HAP-1 (cell line): ENCODE measurements around the gene ATP13A1.
A peak's percentile ranks its signal among the peaks of the same experiment; 100 is the strongest.

ENCODE experiments used
- DNase-seq, 2 experiments: peaks; one replicate each; pipeline ENCODE4 v3.0.0-alpha.2; 2016 to 2020; ENCODE audit warnings: low spot score in 2 of 2
- H3K27me3 ChIP-seq: fragments of 250-450 bp; sonication (Bioruptor Pico); 2 replicates; pipeline ENCODE4 v1.5.1; 2020; ENCODE audit warnings: low read depth, mild to moderate bottlenecking, moderate library complexity
- H3K36me3 ChIP-seq: fragments of 250-450 bp; sonication (Bioruptor Pico); replicated peaks from 2 replicates; pipeline ENCODE4 v1.5.1; 2020; ENCODE audit warnings: mild to moderate bottlenecking
- H3K4me1 ChIP-seq: fragments of 250-450 bp; sonication (Bioruptor Pico); 2 replicates; pipeline ENCODE4 v1.5.1; 2020; ENCODE audit warnings: mild to moderate bottlenecking
- H3K4me3 ChIP-seq: fragments of 250-450 bp; sonication (Bioruptor Pico); 2 replicates; pipeline ENCODE4 v1.5.1; 2020; ENCODE audit warnings: mild to moderate bottlenecking, moderate library complexity
- H3K9me3 ChIP-seq: fragments of 250-450 bp; sonication (Bioruptor Pico); 2 replicates; pipeline ENCODE4 v1.5.1; 2020; ENCODE audit warnings: mild to moderate bottlenecking, moderate library complexity
- in situ Hi-C: fragments of 300-500 bp; cut with MboI; formaldehyde crosslinking; loops from 3 replicates; pipeline ENCODE4 v1.14.3; 2020; ENCODE audit warnings: low sequenced_read_pairs, inconsistent platforms, mixed read lengths

ATP13A1 gene

DNA sequence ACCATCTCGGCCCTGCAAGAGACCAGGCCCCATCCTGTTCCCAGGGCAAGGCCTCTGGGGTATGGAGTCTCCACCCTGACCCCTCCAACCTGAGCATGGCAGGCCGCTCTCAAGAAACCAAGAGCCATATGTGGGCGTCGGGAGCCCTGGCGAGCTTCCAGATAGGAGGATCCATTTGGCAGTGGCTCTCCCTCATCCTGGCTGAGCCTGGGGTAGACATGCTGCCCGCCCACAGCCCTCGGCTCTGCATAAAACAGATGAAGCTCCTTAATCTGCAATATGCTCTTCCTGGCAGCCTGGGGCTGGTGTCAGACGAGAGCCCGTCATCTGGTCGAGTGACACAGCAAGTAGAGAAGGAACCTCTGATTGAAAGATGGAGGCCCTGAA, 6.1 kb downstream of the ATP13A1 start:
- H3K27me3 ChIP-seq, result no peaks in the 10 kb centered on the region
- H3K9me3 ChIP-seq, result no peaks in the 10 kb centered on the region
- peak in 1 of 2 experiments; percentile 6 for DNase-seq
- peaks cover 7% of the 10 kb centered on the region for H3K4me1 ChIP-seq
- peaks cover 84% of the 10 kb centered on the region for H3K36me3 ChIP-seq
- in situ Hi-C loops, result no loop called here
- no peak overlapping the region for H3K4me3 ChIP-seq

DNA sequence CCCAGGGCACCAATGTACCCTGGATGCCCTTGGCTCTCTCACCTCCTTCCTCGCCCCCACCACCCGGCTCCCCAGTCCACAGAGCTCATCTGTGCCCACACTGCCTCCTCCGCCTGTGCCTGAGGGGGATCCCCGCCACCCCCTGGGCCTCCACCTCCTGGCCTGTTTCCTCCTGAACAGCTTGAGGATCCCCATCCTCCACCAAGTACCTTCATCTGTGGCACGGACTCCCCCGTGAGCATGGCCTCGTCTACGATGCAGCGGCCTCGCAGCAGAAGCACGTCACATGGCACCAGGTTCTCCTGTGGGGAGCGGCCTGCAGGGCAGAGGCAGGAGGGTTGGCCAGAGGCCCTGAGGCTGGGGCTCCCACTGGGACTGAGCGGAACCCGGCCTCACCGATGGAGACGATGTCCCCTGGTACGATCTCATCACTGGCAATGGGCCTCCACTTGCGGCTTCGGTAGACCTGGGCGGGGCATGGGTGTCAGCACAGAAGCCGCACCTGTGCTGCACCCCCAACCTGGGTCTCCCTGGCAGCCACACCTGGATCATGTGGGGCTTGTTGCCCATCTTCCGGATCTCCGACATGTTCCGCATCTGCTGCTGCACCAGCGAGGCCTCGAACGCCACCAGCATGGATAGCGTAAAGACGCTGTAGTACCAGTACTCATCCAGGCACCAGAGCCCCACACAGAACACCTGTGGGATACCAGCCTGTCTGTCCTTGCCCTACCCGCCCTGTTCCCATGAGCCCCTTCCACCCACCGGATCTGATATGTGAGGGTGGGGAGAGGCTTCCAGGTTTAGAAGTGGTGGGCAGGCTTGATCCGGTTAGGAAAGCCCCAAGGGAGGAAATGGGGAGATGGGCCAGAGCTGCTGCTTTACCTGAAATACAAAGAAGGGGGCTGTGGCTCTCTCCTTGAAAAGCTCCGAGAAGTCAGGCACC, 6.8 kb downstream of the ATP13A1 start:
- Histone ChIP-seq H3K36me3 (peaks cover 89% of the 10 kb centered on the region), H3K4me1 (peaks cover 1% of the 10 kb centered on the region), H3K4me3 (no peak overlapping the region), H3K9me3 (no peaks in the 10 kb centered on the region), H3K27me3 (no peaks in the 10 kb centered on the region)
- DNase-seq, result no peak
- in situ Hi-C loops, result no loop called here

DNA sequence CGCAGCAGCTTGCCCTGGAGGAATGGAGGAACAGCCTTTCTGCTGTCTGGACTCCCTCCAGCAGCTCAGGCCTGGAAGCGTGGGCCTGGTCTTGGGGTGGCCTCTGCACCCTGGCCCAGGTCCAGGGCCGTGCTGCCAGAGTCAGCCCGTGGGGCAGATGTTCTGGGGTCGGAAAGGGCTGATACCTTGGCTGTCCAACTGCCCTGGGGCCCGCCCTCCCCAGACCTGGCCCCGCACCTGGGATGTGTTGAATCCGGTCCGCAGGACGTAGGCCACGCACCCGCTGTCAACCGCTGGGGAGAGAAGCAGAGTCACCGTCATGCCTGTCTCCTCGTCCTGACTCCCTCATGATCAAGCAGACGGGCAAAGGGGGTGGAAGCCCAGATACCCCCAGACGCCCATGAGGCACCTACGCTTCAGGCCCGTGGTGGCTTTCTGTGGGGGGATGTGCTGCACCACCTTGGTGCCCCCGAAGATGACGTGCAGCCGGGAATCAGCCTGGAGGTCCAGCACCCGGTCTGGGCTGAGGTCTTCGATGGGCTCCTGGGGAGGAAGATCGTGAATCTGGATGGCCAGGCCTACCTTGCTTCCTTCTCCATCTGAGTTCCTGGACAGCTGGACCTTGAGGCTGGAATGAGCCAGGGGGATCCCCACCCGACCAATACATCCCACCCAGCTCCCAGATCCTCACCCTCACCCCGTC, 7.7 kb downstream of the ATP13A1 start:
- in situ Hi-C loops, result no loop called here
- peaks cover 91% of the 10 kb centered on the region for H3K36me3 ChIP-seq
- DNase-seq, result no peak

DNA sequence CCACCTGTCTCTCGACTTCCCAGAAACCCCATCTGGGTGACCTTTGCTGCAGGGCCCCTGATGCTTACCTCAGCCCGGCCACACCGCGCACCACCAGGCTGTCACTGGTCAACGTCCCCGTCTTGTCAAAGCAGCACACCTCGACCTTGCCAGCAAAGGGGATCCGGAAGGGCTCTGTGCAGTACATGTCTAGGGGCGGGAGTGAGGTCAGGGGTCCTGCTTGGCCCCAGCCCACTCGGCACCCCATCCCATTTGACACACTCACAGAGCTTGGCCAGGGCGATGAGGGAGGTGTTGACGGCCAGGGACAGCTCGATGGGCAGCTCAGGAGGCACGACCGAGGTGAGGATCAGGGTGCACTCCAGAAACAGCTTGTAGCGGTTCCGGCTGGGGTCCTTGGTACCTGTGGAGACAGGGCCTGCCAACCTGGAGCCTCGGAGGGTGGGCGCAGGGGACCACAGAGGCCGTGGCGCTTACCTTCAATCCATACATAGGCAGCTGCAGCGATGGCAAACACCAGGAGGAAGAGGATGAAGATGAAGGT, 8.4 kb downstream of the ATP13A1 start:
- H3K27me3 ChIP-seq, result no peaks in the 10 kb centered on the region
- H3K9me3 ChIP-seq, result no peaks in the 10 kb centered on the region
- no peak for DNase-seq
- no peaks in the 10 kb centered on the region for H3K4me1 ChIP-seq
- H3K4me3 ChIP-seq, result no peak overlapping the region
- in situ Hi-C loops, result no loop called here
- peaks cover 96% of the 10 kb centered on the region for H3K36me3 ChIP-seq

More for the DNA sequence above, 7.7 kb downstream of the ATP13A1 start:
- Histone ChIP-seq H3K9me3 (no peaks in the 10 kb centered on the region), H3K4me3 (no peak overlapping the region), H3K27me3 (no peaks in the 10 kb centered on the region), H3K4me1 (no peaks in the 10 kb centered on the region)

DNA sequence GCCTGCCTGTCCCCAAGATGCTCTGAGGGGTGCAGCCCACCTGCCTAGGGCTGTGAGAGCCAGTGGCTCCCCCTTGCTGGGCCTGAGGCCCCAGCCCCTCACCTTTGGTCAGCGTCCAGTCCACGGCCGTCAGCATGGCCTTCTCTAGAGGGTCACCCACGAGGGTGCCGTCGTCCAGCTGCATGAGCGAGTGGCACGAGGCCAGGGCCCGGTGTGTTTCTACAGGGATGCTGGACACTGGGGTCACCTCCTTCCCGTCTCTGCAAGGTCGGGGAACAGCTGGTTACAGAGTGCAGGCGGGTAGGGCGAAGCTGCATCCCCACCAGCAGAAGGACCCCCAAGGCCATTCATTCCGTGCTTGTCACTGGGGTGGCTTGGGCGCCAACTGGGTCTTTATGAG, 9.0 kb downstream of the ATP13A1 start:
- in situ Hi-C loops, result no loop called here
- Histone ChIP-seq H3K9me3 (no peaks in the 10 kb centered on the region), H3K4me1 (no peaks in the 10 kb centered on the region), H3K36me3 (peaks cover 91% of the 10 kb centered on the region), H3K4me3 (no peak overlapping the region), H3K27me3 (no peaks in the 10 kb centered on the region)
- no peak for DNase-seq

DNA sequence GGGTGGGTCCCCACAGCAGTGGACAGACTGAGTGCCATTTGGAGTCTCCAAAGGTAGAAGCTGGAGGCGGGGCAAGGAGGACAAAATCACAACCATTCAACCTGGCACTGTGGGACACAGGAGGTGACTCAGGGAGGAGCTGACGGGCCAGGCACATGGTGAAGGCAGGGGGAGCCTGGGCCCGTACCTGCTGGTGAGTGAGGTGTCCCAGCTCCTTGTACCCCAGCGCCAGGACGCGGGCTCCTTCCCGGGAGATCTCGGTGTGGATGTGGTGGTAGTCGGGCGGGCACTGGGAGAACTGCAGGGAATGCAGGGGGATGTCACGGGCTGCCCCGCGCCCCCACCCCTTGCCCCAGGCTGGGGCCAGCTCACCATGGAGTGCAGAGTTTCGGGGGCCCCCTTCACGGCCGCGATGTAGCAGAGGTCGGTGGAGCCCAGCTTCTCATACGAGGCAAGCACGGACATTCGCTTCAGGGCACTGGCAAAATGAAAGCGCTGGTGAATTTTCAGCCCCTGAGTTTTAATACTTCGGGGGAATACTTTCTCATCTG, 9.8 kb downstream of the ATP13A1 start:
- in situ Hi-C loops, result no loop called here
- Histone ChIP-seq H3K9me3 (no peaks in the 10 kb centered on the region), H3K4me1 (no peaks in the 10 kb centered on the region), H3K4me3 (no peak overlapping the region), H3K27me3 (no peaks in the 10 kb centered on the region), H3K36me3 (peaks cover 90% of the 10 kb centered on the region)
- DNase-seq, result no peak

DNA sequence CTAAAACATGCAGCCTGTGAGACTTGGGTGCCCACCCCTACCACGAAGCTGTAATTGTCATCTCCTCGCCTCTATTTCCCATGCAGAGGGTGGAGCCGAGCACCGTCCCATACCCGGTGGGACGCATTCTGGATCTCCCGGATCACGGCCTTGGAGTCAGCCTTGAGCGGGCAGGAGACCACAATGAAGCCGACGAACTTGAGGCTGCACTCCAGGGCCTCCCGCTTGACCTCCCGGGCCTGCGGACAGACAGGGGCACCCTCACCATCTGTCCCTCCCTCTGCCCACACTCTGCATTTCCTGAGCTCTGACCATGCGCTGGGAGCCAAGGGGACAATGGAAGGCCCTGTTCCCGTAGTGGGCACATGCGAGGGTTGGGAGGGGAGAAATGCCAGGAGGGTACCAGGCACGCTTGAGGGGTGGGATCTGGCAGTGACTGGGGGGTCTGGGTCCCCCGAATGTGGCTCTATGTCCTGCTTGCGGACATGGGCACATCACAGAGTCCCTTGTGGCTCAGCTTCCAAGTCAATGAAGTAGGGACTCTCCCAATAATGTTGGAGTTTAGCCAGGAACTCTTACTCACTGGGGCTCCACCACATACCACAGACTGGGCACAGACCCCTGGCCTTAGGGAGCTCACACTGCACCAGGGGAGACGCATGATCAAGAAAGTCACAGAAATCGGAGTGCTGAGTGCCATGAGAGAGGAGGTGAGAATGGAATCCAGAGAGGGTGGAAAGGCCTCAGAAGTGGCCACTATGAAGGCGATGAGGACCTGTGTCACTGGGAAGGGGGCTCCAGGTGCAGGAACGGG, 10.8 kb downstream of the ATP13A1 start:
- in situ Hi-C loops, result no loop called here
- no peaks in the 10 kb centered on the region for H3K9me3 ChIP-seq
- no peaks in the 10 kb centered on the region for H3K4me1 ChIP-seq
- DNase-seq, result no peak
- H3K27me3 ChIP-seq, result no peaks in the 10 kb centered on the region
- H3K36me3 ChIP-seq, result peaks cover 87% of the 10 kb centered on the region
- H3K4me3 ChIP-seq, result no peak overlapping the region

DNA sequence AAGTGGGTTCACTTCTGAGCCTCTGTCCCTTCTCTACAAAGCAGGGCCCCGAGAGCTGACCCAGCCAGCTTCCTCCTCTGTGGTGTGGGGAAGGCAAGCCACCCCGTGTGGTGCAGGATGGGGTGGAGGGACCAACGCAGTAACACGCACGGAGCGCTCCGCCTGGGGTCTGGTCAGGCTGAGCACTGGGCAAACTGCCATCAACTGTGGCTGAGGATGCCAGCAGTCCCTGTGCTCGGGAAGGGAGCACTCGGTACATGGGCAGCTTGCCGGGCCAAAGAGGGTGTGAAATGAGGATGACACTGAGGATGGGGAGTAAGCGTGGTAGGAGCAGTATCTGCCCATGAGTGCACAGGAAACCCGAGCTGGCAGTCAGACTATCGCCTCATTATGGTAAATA, 12.4 kb downstream of the ATP13A1 start:
- Histone ChIP-seq H3K36me3 (peaks cover 83% of the 10 kb centered on the region), H3K27me3 (no peaks in the 10 kb centered on the region), H3K9me3 (no peaks in the 10 kb centered on the region), H3K4me3 (no peak overlapping the region), H3K4me1 (no peaks in the 10 kb centered on the region)
- in situ Hi-C loops, result no loop called here
- no peak for DNase-seq

DNA sequence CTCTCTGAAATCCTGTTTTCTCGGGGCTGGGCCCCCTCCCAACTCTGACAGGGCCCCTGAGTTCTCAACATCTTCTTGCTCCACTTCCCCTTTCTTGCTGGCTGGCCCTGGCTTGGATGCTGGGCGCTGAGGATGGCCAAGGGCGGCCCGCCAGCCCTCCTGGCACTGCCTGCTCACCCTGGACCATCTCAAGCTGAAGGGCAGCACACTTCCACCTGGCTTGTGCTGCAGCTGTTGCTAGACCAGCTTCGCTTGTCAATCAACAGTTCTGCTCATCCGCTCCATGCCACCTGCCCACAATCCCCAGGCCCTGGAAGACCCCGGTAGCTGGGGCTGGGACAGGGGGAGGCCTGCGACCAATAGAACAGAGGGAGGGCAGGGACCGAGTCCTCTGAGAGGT, 13.1 kb downstream of the ATP13A1 start:
- DNase-seq, result no peak
- H3K36me3 ChIP-seq, result peaks cover 82% of the 10 kb centered on the region
- in situ Hi-C loops, result no loop called here

DNA sequence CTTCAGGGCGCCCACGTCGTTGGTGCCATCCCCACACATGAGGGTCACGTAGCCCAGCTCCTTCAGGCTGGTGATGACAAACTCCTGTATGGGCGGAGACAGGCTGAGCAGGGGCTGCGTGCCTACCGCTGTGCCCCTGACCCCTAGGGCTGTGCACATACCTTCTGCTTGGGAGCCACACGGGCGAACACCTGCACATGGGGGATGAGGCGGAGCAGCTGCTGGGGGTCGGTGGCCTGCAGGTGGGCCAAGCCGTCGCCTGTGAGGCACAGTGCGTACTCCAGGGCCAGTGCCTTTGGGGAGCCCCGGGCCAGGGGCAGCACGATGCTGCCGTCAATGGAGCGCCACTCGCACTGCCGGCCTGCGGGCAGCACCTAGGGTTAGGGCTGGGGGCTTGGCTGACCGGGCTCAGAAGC, 13.9 kb downstream of the ATP13A1 start:
- no peaks in the 10 kb centered on the region for H3K9me3 ChIP-seq
- H3K4me3 ChIP-seq, result no peak overlapping the region
- peaks cover 82% of the 10 kb centered on the region for H3K36me3 ChIP-seq
- DNase-seq, result no peak
- in situ Hi-C loops, result no loop called here
- no peaks in the 10 kb centered on the region for H3K4me1 ChIP-seq
- H3K27me3 ChIP-seq, result no peaks in the 10 kb centered on the region

More for the DNA sequence above, 13.1 kb downstream of the ATP13A1 start:
- H3K27me3 ChIP-seq, result no peaks in the 10 kb centered on the region
- no peaks in the 10 kb centered on the region for H3K9me3 ChIP-seq
- H3K4me1 ChIP-seq, result no peaks in the 10 kb centered on the region
- H3K4me3 ChIP-seq, result no peak overlapping the region

DNA sequence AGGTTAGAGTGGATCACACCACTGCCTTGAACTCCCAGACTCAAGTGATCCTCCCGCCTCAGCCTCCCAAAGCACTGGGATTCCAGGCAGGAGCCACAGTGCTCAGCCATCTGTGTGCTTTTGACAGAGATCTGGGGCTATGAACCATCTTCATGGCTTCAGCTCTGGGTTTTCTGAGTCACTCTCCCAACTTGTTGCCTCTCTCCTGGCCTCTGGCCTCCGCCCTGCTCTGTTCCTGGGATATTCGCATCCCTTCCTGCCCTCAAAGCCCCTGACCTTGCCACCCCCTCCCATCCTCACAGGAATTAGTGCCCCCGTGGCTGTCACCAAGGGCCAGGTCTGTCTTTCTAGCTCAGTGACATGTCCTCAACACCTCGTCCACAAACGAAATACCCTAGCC, 14.3 kb downstream of the ATP13A1 start:
- no peaks in the 10 kb centered on the region for H3K27me3 ChIP-seq
- no peaks in the 10 kb centered on the region for H3K4me1 ChIP-seq
- no peak overlapping the region for H3K4me3 ChIP-seq
- H3K9me3 ChIP-seq, result no peaks in the 10 kb centered on the region
- peaks cover 82% of the 10 kb centered on the region for H3K36me3 ChIP-seq
- no peak for DNase-seq
- in situ Hi-C loops, result no loop called here

DNA sequence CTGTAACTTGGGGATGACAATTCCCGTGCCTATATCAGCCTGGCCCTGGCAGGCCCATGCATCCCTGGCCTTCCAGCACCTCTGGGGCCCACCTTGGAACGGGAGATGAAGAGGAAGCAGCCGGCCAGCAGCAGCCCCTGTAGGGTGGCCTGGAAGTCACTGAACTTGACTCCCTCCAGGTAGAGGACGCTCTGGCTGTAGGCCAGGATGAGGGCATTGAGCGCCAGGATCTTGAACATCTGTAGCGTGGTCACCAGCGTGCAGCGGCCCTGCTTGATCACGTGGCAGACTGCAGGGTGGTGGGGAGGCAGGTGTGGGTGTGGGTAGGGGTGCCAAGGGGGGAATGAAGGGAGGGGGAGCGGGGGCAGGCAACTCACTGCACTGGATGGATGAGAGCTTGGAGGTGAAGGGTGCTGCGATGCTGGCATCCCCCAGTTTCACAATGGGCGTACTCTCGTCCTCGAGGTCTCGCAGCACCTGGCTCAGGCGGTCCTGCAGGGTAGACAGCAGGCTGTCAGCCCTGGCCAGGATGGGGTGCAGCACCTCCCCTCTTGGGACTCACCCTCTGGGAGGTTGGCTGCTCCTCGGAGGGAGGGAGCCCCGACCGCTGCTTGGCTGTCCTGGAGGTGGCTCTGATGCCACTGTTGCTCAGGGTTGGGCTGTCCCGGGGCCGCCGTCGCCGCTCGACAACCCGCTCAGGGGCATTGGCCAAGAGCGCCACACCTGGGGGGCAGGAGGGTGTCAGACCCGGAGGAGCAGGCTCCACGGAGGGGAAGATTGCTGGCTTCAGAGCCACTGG, 16.2 kb downstream of the ATP13A1 start:
- Histone ChIP-seq H3K9me3 (no peaks in the 10 kb centered on the region), H3K4me1 (no peaks in the 10 kb centered on the region; the same call in 1 of the 2 replicates), H3K36me3 (peaks cover 64% of the 10 kb centered on the region), H3K27me3 (no peaks in the 10 kb centered on the region), H3K4me3 (no peak overlapping the region)
- in situ Hi-C loops, result no loop called here
- DNase-seq, result no peak
